AG10803 (cell line): Measurements from ENCODE around the gene VAT1L.

Experiments used
- DNase-seq: peaks from one replicate; pipeline ENCODE4 v3.0.0; 2010; ENCODE audit warnings: low read depth
- H3K4me3 ChIP-seq: 2 replicates; pipeline ENCODE4 v1.5.1; 2011; ENCODE audit warnings: mild to moderate bottlenecking, low read length, control low read depth
- TF ChIP-seq, protein P1 (sequence below): conservative IDR thresholded peaks from 2 replicates; pipeline ENCODE4 v1.5.1; 2011; ENCODE audit warnings: mild to moderate bottlenecking, low read length, control low read depth, inconsistent platforms

The VAT1L gene

DNA sequence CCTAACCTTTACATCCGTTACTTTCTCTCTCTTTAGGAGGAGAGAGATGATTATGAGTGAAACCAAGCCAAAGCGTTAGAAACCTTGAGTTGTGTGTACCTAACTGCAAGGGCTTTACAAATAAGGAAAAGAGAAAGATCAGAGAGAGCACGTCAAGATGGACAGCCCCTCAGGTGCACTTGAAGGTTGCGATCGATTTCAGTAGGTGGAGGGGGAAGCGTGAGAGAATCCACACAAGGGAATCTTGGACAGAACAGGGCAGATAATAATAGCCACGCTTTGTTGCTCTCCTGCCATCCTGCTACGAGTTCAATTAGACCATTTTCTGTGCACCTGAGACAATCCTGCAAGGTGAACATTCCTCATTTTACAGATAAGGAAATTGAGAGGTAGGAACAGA, 78.4 kb downstream of the VAT1L start:
- DNase-seq: no peak
- no peak overlapping the region for H3K4me3 ChIP-seq
- TF ChIP-seq, protein P1, sequence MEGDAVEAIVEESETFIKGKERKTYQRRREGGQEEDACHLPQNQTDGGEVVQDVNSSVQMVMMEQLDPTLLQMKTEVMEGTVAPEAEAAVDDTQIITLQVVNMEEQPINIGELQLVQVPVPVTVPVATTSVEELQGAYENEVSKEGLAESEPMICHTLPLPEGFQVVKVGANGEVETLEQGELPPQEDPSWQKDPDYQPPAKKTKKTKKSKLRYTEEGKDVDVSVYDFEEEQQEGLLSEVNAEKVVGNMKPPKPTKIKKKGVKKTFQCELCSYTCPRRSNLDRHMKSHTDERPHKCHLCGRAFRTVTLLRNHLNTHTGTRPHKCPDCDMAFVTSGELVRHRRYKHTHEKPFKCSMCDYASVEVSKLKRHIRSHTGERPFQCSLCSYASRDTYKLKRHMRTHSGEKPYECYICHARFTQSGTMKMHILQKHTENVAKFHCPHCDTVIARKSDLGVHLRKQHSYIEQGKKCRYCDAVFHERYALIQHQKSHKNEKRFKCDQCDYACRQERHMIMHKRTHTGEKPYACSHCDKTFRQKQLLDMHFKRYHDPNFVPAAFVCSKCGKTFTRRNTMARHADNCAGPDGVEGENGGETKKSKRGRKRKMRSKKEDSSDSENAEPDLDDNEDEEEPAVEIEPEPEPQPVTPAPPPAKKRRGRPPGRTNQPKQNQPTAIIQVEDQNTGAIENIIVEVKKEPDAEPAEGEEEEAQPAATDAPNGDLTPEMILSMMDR: no peak

GRCh38 chr16:77868052-77868451, 79.7 kb downstream of the VAT1L start:
- H3K4me3 ChIP-seq: no peak overlapping the region
- no peak for DNase-seq
- TF ChIP-seq, protein P1: no peak

- DNase-seq: no peak
- TF ChIP-seq, protein P1: no peak
- no peak overlapping the region for H3K4me3 ChIP-seq
Measured at GRCh38 chr16:77868478-77868877, 80.1 kb downstream of the VAT1L start.

DNA sequence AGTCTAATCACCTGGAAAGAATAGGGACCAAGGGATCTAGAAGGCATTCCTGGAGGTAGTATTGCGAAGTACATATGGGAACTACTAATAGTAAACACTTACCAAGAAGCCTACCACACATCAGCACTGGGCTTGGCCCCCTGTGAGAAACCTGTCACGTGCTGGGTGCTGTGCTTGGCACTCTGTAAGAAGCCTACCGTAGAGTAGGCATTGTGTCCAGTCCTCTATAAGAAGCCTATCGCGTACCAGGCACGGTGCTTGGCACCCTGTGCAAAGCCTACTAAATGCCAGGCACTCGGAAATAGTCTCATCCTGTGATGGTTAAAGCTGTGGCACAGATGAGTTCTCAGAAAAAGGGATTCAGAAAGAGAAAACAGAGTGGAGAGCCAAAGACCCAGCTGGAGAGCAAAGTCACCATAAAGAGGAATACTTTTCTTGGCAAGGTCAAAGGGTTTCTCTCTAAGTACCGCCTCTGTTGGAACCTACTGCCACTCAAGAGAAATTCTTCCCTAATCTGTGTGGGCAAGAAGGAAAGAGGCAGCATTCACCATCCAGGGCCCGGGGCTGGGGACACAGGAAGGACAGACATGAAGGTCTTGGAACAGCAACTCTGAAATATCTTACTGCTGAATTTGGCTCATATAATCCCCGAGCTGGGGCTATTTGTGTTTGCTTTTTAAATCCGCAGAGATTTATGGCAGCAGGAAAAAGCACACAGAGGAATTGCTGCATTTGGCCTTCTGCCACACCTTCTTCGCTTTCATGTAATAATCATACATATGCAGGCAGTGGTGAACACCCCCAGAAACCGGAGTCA, 81.8 kb downstream of the VAT1L start:
- DNase-seq: peak; percentile 46
- H3K4me3 ChIP-seq: no peak overlapping the region
- TF ChIP-seq, protein P1: no peak

DNA sequence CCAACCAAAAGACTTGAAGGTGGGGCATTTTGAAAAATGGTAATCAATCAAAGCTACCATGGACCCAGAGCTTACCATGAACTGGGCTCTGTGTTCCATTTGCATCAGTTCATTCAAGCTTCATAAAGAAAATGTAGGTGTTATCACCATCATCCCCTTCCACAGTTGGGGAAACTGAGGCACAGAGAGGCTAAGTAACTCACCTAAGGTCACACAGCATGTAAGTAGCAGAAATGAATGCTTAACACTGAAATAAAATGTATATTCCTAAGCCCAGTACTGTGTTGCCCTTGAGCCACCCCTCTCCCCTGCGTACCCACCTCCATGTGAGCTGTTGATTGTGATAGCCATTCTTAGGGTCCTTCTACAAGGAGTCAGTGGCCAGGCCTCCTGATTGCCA, 83.6 kb downstream of the VAT1L start:
- DNase-seq: no peak
- H3K4me3 ChIP-seq: no peak overlapping the region
- TF ChIP-seq, protein P1: no peak

DNA sequence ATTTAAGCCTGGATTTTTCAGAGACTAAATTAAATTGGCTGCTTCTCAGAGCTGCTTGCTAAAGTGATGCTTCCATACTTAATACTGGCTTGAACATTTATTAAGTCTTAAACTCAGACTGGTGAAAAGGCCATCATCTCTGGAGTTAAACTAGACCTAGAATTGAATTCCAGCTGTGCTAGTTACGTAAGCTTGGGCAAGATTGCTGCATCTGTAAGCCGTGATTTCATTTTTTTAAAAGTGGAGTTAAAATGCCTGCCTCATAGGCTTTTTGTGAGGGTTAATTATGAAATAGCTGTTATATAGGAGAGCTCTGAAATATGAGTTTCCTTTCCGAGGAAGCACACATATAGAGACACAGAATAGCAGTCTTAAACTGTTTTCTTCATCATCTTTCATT, 84.7 kb downstream of the VAT1L start:
- DNase-seq: no peak
- TF ChIP-seq, protein P1: no peak
- no peak overlapping the region for H3K4me3 ChIP-seq

DNA sequence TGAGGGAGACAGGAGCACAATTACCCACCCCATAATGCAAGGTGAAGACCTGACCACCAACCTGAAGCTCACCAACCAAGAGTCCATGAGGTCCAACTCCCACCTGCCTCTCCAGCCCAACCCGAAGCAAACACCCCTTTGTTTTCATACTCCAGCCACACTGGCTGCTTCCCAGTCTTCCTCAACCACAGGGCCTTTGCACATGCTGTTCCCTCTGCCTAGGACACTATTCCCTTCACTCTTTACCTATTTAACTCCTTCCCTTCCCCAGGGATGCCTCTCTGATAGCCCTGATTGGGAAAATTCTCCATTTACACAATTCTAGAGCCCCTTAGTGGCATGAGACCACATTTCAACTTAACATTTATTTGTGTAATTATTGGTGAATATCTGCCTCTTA, 86.0 kb downstream of the VAT1L start:
- TF ChIP-seq, protein P1: no peak
- DNase-seq: no peak
- no peak overlapping the region for H3K4me3 ChIP-seq
